ENCODE results near the gene HAT1. TPM values are rescaled to one million over a fixed set of nuclear protein-coding genes. Genes with fewer than 3 reads are reported as not detected.
A peak's percentile ranks its signal among the peaks of the same experiment; 100 is the strongest.

Gene HAT1, protein sequence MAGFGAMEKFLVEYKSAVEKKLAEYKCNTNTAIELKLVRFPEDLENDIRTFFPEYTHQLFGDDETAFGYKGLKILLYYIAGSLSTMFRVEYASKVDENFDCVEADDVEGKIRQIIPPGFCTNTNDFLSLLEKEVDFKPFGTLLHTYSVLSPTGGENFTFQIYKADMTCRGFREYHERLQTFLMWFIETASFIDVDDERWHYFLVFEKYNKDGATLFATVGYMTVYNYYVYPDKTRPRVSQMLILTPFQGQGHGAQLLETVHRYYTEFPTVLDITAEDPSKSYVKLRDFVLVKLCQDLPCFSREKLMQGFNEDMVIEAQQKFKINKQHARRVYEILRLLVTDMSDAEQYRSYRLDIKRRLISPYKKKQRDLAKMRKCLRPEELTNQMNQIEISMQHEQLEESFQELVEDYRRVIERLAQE
- total RNA-seq (2012; rRNA removed) (24.4 and 49.2 TPM in 2 replicates), polyA plus RNA-seq (2012; rRNA removed) (37.1 and 42.1 TPM in 2 replicates), Bru-seq, nascent RNA (percentile 74 among the genes with signal in this experiment), BruChase-seq, experiment 1, labeled RNA remaining after a 6-hour chase (percentile 74 among the genes with signal in this experiment), BruChase-seq, experiment 2, labeled RNA remaining after a 2-hour chase (percentile 64 among the genes with signal in this experiment)
- polyA plus RNA-seq (2012; cell fraction: cytosol; rRNA removed), result 2.7 and 5.7 TPM in 2 replicates
- 0.76 and 8.1 TPM in 2 replicates for polyA plus RNA-seq (2012; cell fraction: nucleus; rRNA removed; ENCODE audit: low replicate concordance)
- long read RNA-seq, transcript HAT1-201 (11 exons, 1,626 nt), result major isoform, 33 of 39 reads
- long read RNA-seq, partial matches to known transcripts, result 2 of 39 reads
- long read RNA-seq, other reads (novel, unspliced or antisense), result 4 of 39 reads

DNA sequence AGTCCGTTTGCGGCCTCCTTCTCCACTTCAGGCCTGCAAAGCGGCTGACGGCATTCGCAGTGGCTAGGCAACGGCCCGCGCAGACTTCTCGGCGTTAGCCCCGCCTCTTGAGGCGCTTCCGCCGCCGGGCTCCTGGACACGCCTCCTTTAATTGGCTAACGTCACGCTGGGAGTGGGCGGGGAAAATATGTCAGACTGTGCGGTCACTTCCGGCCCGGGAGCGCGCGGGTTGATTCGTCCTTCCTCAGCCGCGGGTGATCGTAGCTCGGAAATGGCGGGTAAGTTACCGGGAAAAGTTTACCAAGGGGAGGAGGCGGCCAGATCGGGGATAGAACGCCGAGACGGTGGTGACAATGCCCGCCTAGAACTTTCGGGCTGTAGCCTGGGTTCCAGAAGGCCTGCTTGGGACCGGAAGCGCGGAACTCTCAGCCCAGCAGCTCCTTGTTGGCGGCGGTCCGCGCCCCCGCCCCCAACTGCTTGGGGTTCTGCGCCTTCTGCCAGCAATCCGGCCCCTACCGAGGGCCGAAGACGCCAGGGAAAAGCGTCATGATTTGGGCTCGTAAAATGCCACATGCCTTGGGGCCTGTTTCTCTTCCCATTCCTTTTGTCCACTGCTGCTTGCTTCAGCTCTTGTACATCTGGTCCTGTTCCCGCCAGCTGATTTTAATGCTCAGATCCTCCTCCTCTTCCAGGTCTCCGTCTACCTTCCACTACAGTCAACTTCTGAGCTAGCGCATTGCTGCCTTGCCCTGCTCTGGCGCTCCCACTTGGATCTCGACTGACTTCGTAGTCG lies at the start of gene HAT1:
HAT1 (plus strand) TSS at position 232 of the 793 bp plus-strand sequence; CDS start at position 272, 40 bp downstream.
- in situ Hi-C loops (cut with MboI; ENCODE audit: low sequenced_read_pairs), result no loop called here
- peak within 1 kb of the TSS; percentile 72 for H4K5ac ChIP-seq (ENCODE audit: low read depth, low read length)
- H4K91ac ChIP-seq (ENCODE audit: insufficient read depth, low read depth, low read length), result peak within 1 kb of the TSS; percentile 69
- TF ChIP-seq NFE2L2 (IDR thresholded peaks at IDR 0.05; ENCODE audit: low read depth, low read length) (no peak), MAZ (IDR thresholded peaks at IDR 0.05; ENCODE audit: borderline replicate concordance, low read depth, low read length) (peak; percentile 13; the same call in 1 of the 2 replicates), POLR2A (IDR thresholded peaks at IDR 0.05; ENCODE audit: low read depth, low read length) (peak; percentile 74)
- TF ChIP-seq, protein P1, sequence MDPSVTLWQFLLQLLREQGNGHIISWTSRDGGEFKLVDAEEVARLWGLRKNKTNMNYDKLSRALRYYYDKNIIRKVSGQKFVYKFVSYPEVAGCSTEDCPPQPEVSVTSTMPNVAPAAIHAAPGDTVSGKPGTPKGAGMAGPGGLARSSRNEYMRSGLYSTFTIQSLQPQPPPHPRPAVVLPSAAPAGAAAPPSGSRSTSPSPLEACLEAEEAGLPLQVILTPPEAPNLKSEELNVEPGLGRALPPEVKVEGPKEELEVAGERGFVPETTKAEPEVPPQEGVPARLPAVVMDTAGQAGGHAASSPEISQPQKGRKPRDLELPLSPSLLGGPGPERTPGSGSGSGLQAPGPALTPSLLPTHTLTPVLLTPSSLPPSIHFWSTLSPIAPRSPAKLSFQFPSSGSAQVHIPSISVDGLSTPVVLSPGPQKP (IDR thresholded peaks at IDR 0.05; ENCODE audit: borderline replicate concordance, low read depth, low read length), result 0 out of 2 replicates have a peak, but pooled peaks have one; percentile 27
- H4K20me1 ChIP-seq (ENCODE audit: insufficient read depth, low read length), result no peaks in the 10 kb centered on the region
- peak within 1 kb of the TSS; percentile 82 for H3K56ac ChIP-seq (ENCODE audit: extremely low read depth, insufficient read depth, low read length)
- H3K27me3 ChIP-seq (ENCODE audit: control insufficient read depth, insufficient read depth, low read length), result no peaks in the 10 kb centered on the region
- H3K14ac ChIP-seq (replicated peaks; ENCODE audit: low read depth, low read length), result peak within 1 kb of the TSS; percentile 95
- H3K79me1 ChIP-seq (ENCODE audit: low read depth in 1 of 2, low read length in 2 of 2), result peaks cover 6 to 19% of the 10 kb centered on the region in 2 experiments; a peak in 3 of 4 replicates
- TSS peak; percentile 59 for BruUV-seq (replicated peaks)
- intact Hi-C loops (cut with micrococcal nuclease), result loop anchor here (2.0 to 5.0 kb wide), 3 partner anchors 110 to 180 kb away; partner anchors contain the start of gene DLX2
- H3K23ac ChIP-seq (ENCODE audit: low read depth, low read length), result peak within 1 kb of the TSS; percentile 91
- peak within 1 kb of the TSS; percentile 88 for H3K9ac ChIP-seq (ENCODE audit: low read depth, low read length)
- peak within 1 kb of the TSS; percentile 13; the same call in 1 of the 2 replicates for H2BK120ac ChIP-seq (ENCODE audit: low read depth, low read length)
- peak within 1 kb of the TSS; percentile 65 for H3K27ac ChIP-seq (ENCODE audit: insufficient read depth, low read length)
- 1% methylated on average over 32 of the region's 61 CpGs; no CpG with 5 or more reads in 1 of the 2 experiments for WGBS, 2 experiments (ENCODE audit: extremely low coverage in 2 of 2, insufficient read length in 1 of 2)
- H2BK20ac ChIP-seq (ENCODE audit: low read depth, low read length), result no peak within 1 kb of the TSS
- no peak within 1 kb of the TSS for H2BK15ac ChIP-seq (ENCODE audit: low read depth, low read length)
- peak within 1 kb of the TSS; percentile 84 for H3K4ac ChIP-seq (ENCODE audit: low read depth, low read length)
- H2BK5ac ChIP-seq (ENCODE audit: low read depth, low read length, poor library complexity, severe bottlenecking), result peak within 1 kb of the TSS; percentile 47
- peaks cover 2% of the 10 kb centered on the region; the same call in 1 of the 2 replicates for H3K36me3 ChIP-seq (ENCODE audit: control insufficient read depth, insufficient read depth, low read length)
- peak within 1 kb of the TSS; percentile 90 for H2AFZ ChIP-seq (replicated peaks; ENCODE audit: low read length, poor library complexity)
- ATAC-seq (ENCODE audit: low read depth) (peak; percentile 98), DNase-seq (peak; percentile 98)
- dilution Hi-C loops (cut with HindIII; ENCODE audit: low sequenced_read_pairs, unreplicated experiment), result no loop called here
- peak within 1 kb of the TSS; percentile 71 for H3K4me3 ChIP-seq (ENCODE audit: insufficient read depth, low read depth, low read length)
- ChIA-PET POLR2A (ENCODE audit: unreplicated experiment) (interaction anchor here (0.6 kb wide), 1 partner anchor 127 kb away, joined by 4 read pairs; no protein-coding TSS in a partner anchor), CTCF (interaction anchor here (0.7 to 1.5 kb wide), 2 partner anchors 14 to 18 kb away, joined by 3 read pairs; no protein-coding TSS in a partner anchor)
- H3K18ac ChIP-seq (ENCODE audit: low read depth, low read length), result peak within 1 kb of the TSS; percentile 4
- peak within 1 kb of the TSS; percentile 99 for H3K4me2 ChIP-seq (ENCODE audit: low read depth, low read length)
- H2AK5ac ChIP-seq (ENCODE audit: low read depth, low read length), result peak within 1 kb of the TSS; percentile 69
- no peaks in the 10 kb centered on the region for H3K4me1 ChIP-seq (ENCODE audit: control insufficient read depth, insufficient read depth, low read length)
- H3K9me1 ChIP-seq (ENCODE audit: insufficient read depth, low read length), result no peaks in the 10 kb centered on the region
- peak within 1 kb of the TSS; percentile 18 for H2AK9ac ChIP-seq (replicated peaks; ENCODE audit: low read depth, low read length, poor library complexity)
- H3K9me3 ChIP-seq (ENCODE audit: control insufficient read depth, insufficient read depth, low read length), result no peaks in the 10 kb centered on the region
- H4K8ac ChIP-seq (ENCODE audit: low read depth in 2 of 2, low read length in 2 of 2), result peak within 1 kb of the TSS; percentile 77 to 98

All from IMR-90 (cell line).